Measurements from ENCODE around the gene RSPH10B2.
"Not testable (repeated sequence)": the region's sequence is repeated elsewhere in the genome, so short reads cannot be mapped to it uniquely, and the experiment has no call there.

DNA sequence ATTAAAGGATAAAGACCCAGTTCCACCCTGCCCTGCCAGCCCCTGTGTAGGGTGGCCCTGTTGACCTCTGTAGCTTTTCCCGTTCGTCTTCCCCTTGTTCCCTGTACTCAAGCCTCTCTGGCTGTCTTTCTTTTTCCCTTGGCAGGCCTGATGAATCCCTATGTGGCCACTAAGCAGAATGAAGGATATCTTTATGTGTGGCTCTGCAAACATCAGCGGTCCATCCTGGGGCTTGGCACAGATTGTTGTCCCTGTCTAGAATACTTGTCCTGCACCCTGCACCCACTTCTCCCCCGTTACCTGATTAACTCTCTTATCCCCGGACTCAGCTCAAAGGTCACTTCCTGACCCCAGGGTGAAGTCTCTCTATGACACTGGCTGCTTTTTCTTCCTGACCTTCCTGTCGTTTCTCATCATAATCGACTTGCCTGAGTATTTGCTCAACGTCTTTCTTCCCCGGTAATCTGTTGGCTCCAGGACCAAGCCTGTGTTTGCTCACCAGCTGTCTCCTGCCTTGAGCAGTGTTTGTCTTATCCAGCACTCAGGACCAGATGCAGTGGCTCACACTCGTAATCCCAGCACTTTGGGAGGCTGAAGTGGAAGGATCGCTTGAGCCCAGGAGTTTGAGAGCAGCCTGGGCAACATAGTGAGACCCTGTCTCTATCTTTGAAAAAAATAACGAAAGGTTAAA lies 9.3 kb upstream of the RSPH10B2 start:
- TF ChIP-seq, protein P1, sequence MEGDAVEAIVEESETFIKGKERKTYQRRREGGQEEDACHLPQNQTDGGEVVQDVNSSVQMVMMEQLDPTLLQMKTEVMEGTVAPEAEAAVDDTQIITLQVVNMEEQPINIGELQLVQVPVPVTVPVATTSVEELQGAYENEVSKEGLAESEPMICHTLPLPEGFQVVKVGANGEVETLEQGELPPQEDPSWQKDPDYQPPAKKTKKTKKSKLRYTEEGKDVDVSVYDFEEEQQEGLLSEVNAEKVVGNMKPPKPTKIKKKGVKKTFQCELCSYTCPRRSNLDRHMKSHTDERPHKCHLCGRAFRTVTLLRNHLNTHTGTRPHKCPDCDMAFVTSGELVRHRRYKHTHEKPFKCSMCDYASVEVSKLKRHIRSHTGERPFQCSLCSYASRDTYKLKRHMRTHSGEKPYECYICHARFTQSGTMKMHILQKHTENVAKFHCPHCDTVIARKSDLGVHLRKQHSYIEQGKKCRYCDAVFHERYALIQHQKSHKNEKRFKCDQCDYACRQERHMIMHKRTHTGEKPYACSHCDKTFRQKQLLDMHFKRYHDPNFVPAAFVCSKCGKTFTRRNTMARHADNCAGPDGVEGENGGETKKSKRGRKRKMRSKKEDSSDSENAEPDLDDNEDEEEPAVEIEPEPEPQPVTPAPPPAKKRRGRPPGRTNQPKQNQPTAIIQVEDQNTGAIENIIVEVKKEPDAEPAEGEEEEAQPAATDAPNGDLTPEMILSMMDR (conservative IDR thresholded peaks at IDR 0.05 in 1 of 2, IDR thresholded peaks at IDR 0.05 in 1 of 2; ENCODE audit: low read depth in 1 of 2, low read length in 2 of 2) = not testable (repeated sequence)
- not testable (repeated sequence) for TF ChIP-seq EZH2 (IDR thresholded peaks at IDR 0.05; ENCODE audit: low read length, missing control alignments)

Measured in fibroblast of lung (primary cell).